Measurements from ENCODE around the gene BICRAL. TPM values are rescaled to one million over a fixed set of nuclear protein-coding genes. Genes with fewer than 3 reads are reported as not detected.
A peak's percentile ranks its signal among the peaks of the same experiment; 100 is the strongest.

BICRAL gene
- total and polyA plus RNA-seq, 9 of the 15 experiments (the other 6 are each of a cell fraction or from before 2014, with no cell fraction given), result 1.2 to 11.9 (median 5.6) TPM

- no peak for TF ChIP-seq EWSR1 (IDR thresholded peaks at IDR 0.05; ENCODE audit: borderline replicate concordance, low read depth, partially characterized antibody)
- TF ChIP-seq ZBTB9 (CRISPR knock-in tag; IDR thresholded peaks at IDR 0.05), result no peak
- TF ChIP-seq JUND (IDR thresholded peaks at IDR 0.05; ENCODE audit: borderline replicate concordance, low read depth, low read length), result no peak
- no peak; the same call in 2 of the 3 replicates for TF ChIP-seq JUND (tag; IDR thresholded peaks at IDR 0.05; ENCODE audit: borderline replicate concordance, low read depth, low read length)
- peak; percentile 55; the same call in 1 of the 2 replicates for TF ChIP-seq REST (IDR thresholded peaks at IDR 0.05; ENCODE audit: borderline replicate concordance)
- no peak for TF ChIP-seq REST (CRISPR knock-in tag; IDR thresholded peaks at IDR 0.05; ENCODE audit: low read depth)
- no peak for TF ChIP-seq EP300 (IDR thresholded peaks at IDR 0.05; ENCODE audit: low read length)
- peak; percentile 54; the same call in 1 of the 2 replicates for TF ChIP-seq ADNP (tag; IDR thresholded peaks at IDR 0.05)
- TF ChIP-seq TEAD4 (IDR thresholded peaks at IDR 0.05; ENCODE audit: low read length), result peak; percentile 18; the same call in 1 of the 2 replicates
- no peak for TF ChIP-seq TEAD4 (CRISPR knock-in tag; IDR thresholded peaks at IDR 0.05; ENCODE audit: borderline replicate concordance)
- TF ChIP-seq RBM25 (IDR thresholded peaks at IDR 0.05; ENCODE audit: low read depth, low read length, severe bottlenecking), result peak; percentile 85
- TF ChIP-seq NFYB (IDR thresholded peaks at IDR 0.05; ENCODE audit: extremely low read depth, insufficient read length), result no peak
- no peak for TF ChIP-seq ERF (CRISPR knock-in tag; IDR thresholded peaks at IDR 0.05)
- 0 out of 2 replicates have a peak, but pooled peaks have one; percentile 16 for TF ChIP-seq ZFX (CRISPR knock-in tag; IDR thresholded peaks at IDR 0.05)
- TF ChIP-seq ATF7 (IDR thresholded peaks at IDR 0.05), result no peak
- TF ChIP-seq ZNF23 (CRISPR knock-in tag; IDR thresholded peaks at IDR 0.05), result no peak
- TF ChIP-seq TAF1 (IDR thresholded peaks at IDR 0.05; ENCODE audit: control insufficient read depth, extremely low read depth, insufficient read depth, low read length, severe bottlenecking), result no peak
- TF ChIP-seq PHF8 (IDR thresholded peaks at IDR 0.05; ENCODE audit: borderline replicate concordance, low read length), result no peak
- 0 out of 2 replicates have a peak, but pooled peaks have one; percentile 26 for TF ChIP-seq L3MBTL2 (IDR thresholded peaks at IDR 0.05)
Measured at GRCh38 chr6:42777126-42777822, 4.6 kb upstream of the BICRAL start (continued).

Data from K562 (cell line).